ENCODE data around the gene KLF7.
A peak's percentile ranks its signal among the peaks of the same experiment; 100 is the strongest.

The KLF7 gene

GRCh38 chr2:207093234-207093633, 72.5 kb downstream of the KLF7 start:
- no peak for DNase-seq (ENCODE audit: low spot score)

GRCh38 chr2:207092818-207093217, 72.9 kb downstream of the KLF7 start:
- no peak for DNase-seq (ENCODE audit: low spot score)

GRCh38 chr2:207091928-207092327, 73.8 kb downstream of the KLF7 start:
- DNase-seq (ENCODE audit: low spot score) = no peak

- no peak for DNase-seq (ENCODE audit: low spot score)
Measured at GRCh38 chr2:207091176-207091575, 74.6 kb downstream of the KLF7 start.

- DNase-seq (ENCODE audit: low spot score) = no peak
Measured at GRCh38 chr2:207090389-207090788, 75.4 kb downstream of the KLF7 start.

- no peak for DNase-seq (ENCODE audit: low spot score)
Measured at GRCh38 chr2:207088839-207089238, 76.9 kb downstream of the KLF7 start.

GRCh38 chr2:207088276-207088675, 77.5 kb downstream of the KLF7 start:
- no peak for DNase-seq (ENCODE audit: low spot score)

GRCh38 chr2:207087046-207087902, 78.5 kb downstream of the KLF7 start:
- DNase-seq (ENCODE audit: low spot score) = peak; percentile 99

- DNase-seq (ENCODE audit: low spot score) = peak; percentile 84
Measured at GRCh38 chr2:207086136-207086535, 79.6 kb downstream of the KLF7 start.

- no peak for DNase-seq (ENCODE audit: low spot score)
Measured at GRCh38 chr2:207085110-207085509, 80.6 kb downstream of the KLF7 start.

GRCh38 chr2:207083361-207084110, 82.2 kb downstream of the KLF7 start:
- DNase-seq (ENCODE audit: low spot score) = no peak

GRCh38 chr2:207082619-207083018, 83.1 kb downstream of the KLF7 start:
- no peak for DNase-seq (ENCODE audit: low spot score)

GRCh38 chr2:207078186-207078798, 87.5 kb downstream of the KLF7 start:
- no peak for DNase-seq (ENCODE audit: low spot score)

GRCh38 chr2:207077266-207077665, 88.5 kb downstream of the KLF7 start:
- DNase-seq (ENCODE audit: low spot score) = no peak

- DNase-seq (ENCODE audit: low spot score) = no peak
Measured at GRCh38 chr2:207075456-207075855, 90.3 kb downstream of the KLF7 start.

- no peak for DNase-seq (ENCODE audit: low spot score)
Measured at GRCh38 chr2:207073801-207074678, 91.7 kb downstream of the KLF7 start.

GRCh38 chr2:207073412-207073800, 92.3 kb downstream of the KLF7 start:
- DNase-seq (ENCODE audit: low spot score) = no peak

GRCh38 chr2:207072571-207072970, 93.2 kb downstream of the KLF7 start:
- DNase-seq (ENCODE audit: low spot score) = no peak

- DNase-seq (ENCODE audit: low spot score) = peak; percentile 44
Measured at GRCh38 chr2:207071820-207072219, 93.9 kb downstream of the KLF7 start.

- DNase-seq (ENCODE audit: low spot score) = peak; percentile 91
Measured at GRCh38 chr2:207067473-207067872, 98.3 kb downstream of the KLF7 start.

- DNase-seq (ENCODE audit: low spot score) = no peak
Measured at GRCh38 chr2:207066791-207067460, 98.8 kb downstream of the KLF7 start.
